KMS-11 (cell line): ENCODE measurements around the gene AKTIP.

Experiments
- H2AFZ ChIP-seq: fragments of 200-600 bp; sonication (generic); 2 replicates; pipeline ENCODE4 v1.6.1; 2016; ENCODE audit warnings: antibody characterized with exemption, mixed run types, low read depth
- H3K27ac ChIP-seq: fragments of 200-600 bp; sonication (generic); 2 replicates; pipeline ENCODE4 v1.6.1; 2016; ENCODE audit warnings: mild to moderate bottlenecking, mixed run types
- H3K27me3 ChIP-seq: fragments of 200-600 bp; sonication (generic); 2 replicates; pipeline ENCODE4 v1.6.1; 2017; ENCODE audit warnings: mild to moderate bottlenecking, low read depth, mixed run types, moderate library complexity; ENCODE audit not compliant: insufficient read depth
- H3K36me3 ChIP-seq: fragments of 200-600 bp; sonication (generic); 2 replicates; pipeline ENCODE4 v1.6.1; 2017; ENCODE audit warnings: mild to moderate bottlenecking, mixed run types; ENCODE audit not compliant: insufficient read depth
- H3K4me1 ChIP-seq: fragments of 200-600 bp; sonication (generic); 2 replicates; pipeline ENCODE4 v1.6.1; 2016; ENCODE audit warnings: mild to moderate bottlenecking, low read depth, mixed run types; ENCODE audit not compliant: poor library complexity, severe bottlenecking
- H3K4me2 ChIP-seq: fragments of 200-600 bp; sonication (generic); 2 replicates; pipeline ENCODE4 v1.7.0; 2016; ENCODE audit warnings: mild to moderate bottlenecking, mixed run types
- H3K4me3 ChIP-seq: fragments of 200-600 bp; sonication (generic); IDR thresholded peaks from 2 replicates; pipeline ENCODE4 v1.6.1; 2017; ENCODE audit warnings: low read depth, low read length, mixed read lengths; ENCODE audit not compliant: insufficient read depth
- H3K79me2 ChIP-seq: fragments of 200-600 bp; sonication (generic); 2 replicates; pipeline ENCODE4 v1.6.1; 2016; ENCODE audit warnings: low read depth, mixed run types; ENCODE audit not compliant: insufficient read depth
- H3K9ac ChIP-seq: fragments of 200-600 bp; sonication (generic); 2 replicates; pipeline ENCODE4 v1.6.1; 2016; ENCODE audit warnings: mild to moderate bottlenecking, mixed run types
- H4K20me1 ChIP-seq: fragments of 200-600 bp; sonication (generic); 2 replicates; pipeline ENCODE4 v1.6.1; 2016; ENCODE audit warnings: mild to moderate bottlenecking, mixed run types; ENCODE audit not compliant: insufficient read depth
- CTCF ChIP-seq: fragments of 200-600 bp; sonication (generic); conservative IDR thresholded peaks from 2 replicates; pipeline ENCODE4 v1.6.1; 2017; ENCODE audit warnings: low read depth, mild to moderate bottlenecking, antibody characterized with exemption, low read length, moderate library complexity, mixed read lengths

Gene AKTIP

GRCh38 chr16:53501216-53501859, 1.7 kb downstream of the AKTIP start:
- Histone ChIP-seq H3K27me3 (no peaks in the 10 kb centered on the region), H3K9ac (no peak overlapping the region), H3K27ac (no peak overlapping the region), H3K36me3 (no peaks in the 10 kb centered on the region), H2AFZ (no peak overlapping the region), H4K20me1 (no peaks in the 10 kb centered on the region), H3K4me1 (peaks cover 17% of the 10 kb centered on the region), H3K4me3 (no peak overlapping the region), H3K4me2 (peak overlapping the region; percentile 53; the same call in 1 of the 2 replicates), H3K79me2 (peaks cover 8% of the 10 kb centered on the region; the same call in 1 of the 2 replicates)
- no peak for TF ChIP-seq CTCF

GRCh38 chr16:53498984-53499383, 4.0 kb downstream of the AKTIP start:
- H3K79me2 ChIP-seq: peaks cover 8% of the 10 kb centered on the region; the same call in 1 of the 2 replicates
- no peaks in the 10 kb centered on the region for H3K27me3 ChIP-seq
- no peak overlapping the region for H3K4me3 ChIP-seq
- no peak for TF ChIP-seq CTCF
- no peak overlapping the region for H2AFZ ChIP-seq
- peaks cover 10% of the 10 kb centered on the region for H3K4me1 ChIP-seq
- no peaks in the 10 kb centered on the region for H3K36me3 ChIP-seq
- H3K27ac ChIP-seq: no peak overlapping the region
- H4K20me1 ChIP-seq: no peaks in the 10 kb centered on the region
- H3K4me2 ChIP-seq: no peak overlapping the region
- no peak overlapping the region for H3K9ac ChIP-seq

GRCh38 chr16:53495325-53495724, 7.7 kb downstream of the AKTIP start:
- Histone ChIP-seq H3K36me3 (no peaks in the 10 kb centered on the region), H3K79me2 (no peaks in the 10 kb centered on the region), H3K4me1 (no peaks in the 10 kb centered on the region), H4K20me1 (no peaks in the 10 kb centered on the region), H3K4me3 (no peak overlapping the region), H3K9ac (no peak overlapping the region), H3K27ac (no peak overlapping the region), H3K27me3 (no peaks in the 10 kb centered on the region), H2AFZ (no peak overlapping the region), H3K4me2 (no peak overlapping the region)
- no peak for TF ChIP-seq CTCF

- H2AFZ ChIP-seq: no peak overlapping the region
- TF ChIP-seq CTCF: no peak
- no peaks in the 10 kb centered on the region for H3K36me3 ChIP-seq
- no peak overlapping the region for H3K4me3 ChIP-seq
- H3K4me2 ChIP-seq: no peak overlapping the region
- H3K27me3 ChIP-seq: no peaks in the 10 kb centered on the region
- no peaks in the 10 kb centered on the region for H3K4me1 ChIP-seq
- H4K20me1 ChIP-seq: no peaks in the 10 kb centered on the region
- H3K79me2 ChIP-seq: no peaks in the 10 kb centered on the region
- H3K9ac ChIP-seq: no peak overlapping the region
- H3K27ac ChIP-seq: no peak overlapping the region
These were observed 8.4 kb downstream of the AKTIP start for GRCh38 chr16:53494636-53495035.
